Loucy (cell line): ENCODE data around the gene VAMP7.

Experiments used
- CTCF ChIP-seq: fragments of 200-600 bp; sonication (generic); conservative IDR thresholded peaks from 2 replicates; pipeline ENCODE4 v1.5.1; 2014; ENCODE audit warnings: mild to moderate bottlenecking, antibody characterized with exemption, low read length
- EZH2phosphoT487 ChIP-seq: fragments of 200-600 bp; IDR thresholded peaks from 2 replicates; pipeline ENCODE4 v1.6.1; 2018; ENCODE audit warnings: antibody characterized with exemption, mild to moderate bottlenecking, moderate library complexity, borderline replicate concordance

- TF ChIP-seq CTCF (no peak), EZH2phosphoT487 (no peak)
Observed at GRCh38 chrX:155871934-155872333, 9.2 kb upstream of the VAMP7 start.
